ENCODE results near the gene BCDIN3D. TPM values are rescaled to one million over a fixed set of nuclear protein-coding genes. Genes with fewer than 3 reads are reported as not detected.

BCDIN3D gene
- total and polyA plus RNA-seq, 10 of the 15 experiments (the other 5 are each of a cell fraction or from before 2014, with no cell fraction given): 3.7 to 7.2 (median 6.4) TPM

- Histone ChIP-seq H4K20me1 (ENCODE audit: control insufficient read depth, insufficient read depth) (no peaks in the 10 kb centered on the region), H3K27me3 (replicated peaks in 1 of 2; ENCODE audit: control insufficient read depth in 2 of 2, insufficient read depth in 2 of 2, low read length in 1 of 2) (no peaks in the 10 kb centered on the region), H2AFZ (ENCODE audit: control insufficient read depth, low read depth, low read length) (no peak overlapping the region), H3K9ac (ENCODE audit: control insufficient read depth, insufficient read depth, low read length) (no peak overlapping the region), H3K36me3 (ENCODE audit: control insufficient read depth in 2 of 2, insufficient read depth in 2 of 2, low read length in 1 of 2) (peaks cover 3 to 6% of the 10 kb centered on the region in 2 experiments), H3K4me3 (no peak overlapping the region), H3K9me3 (replicated peaks; ENCODE audit: control insufficient read depth, insufficient read depth, low read length) (no peaks in the 10 kb centered on the region), H3K4me2 (ENCODE audit: control insufficient read depth, insufficient read depth) (no peak overlapping the region), H3K27ac (ENCODE audit: control insufficient read depth, insufficient read depth) (no peak overlapping the region), H3K79me2 (ENCODE audit: control insufficient read depth, insufficient read depth, low read length) (no peaks in the 10 kb centered on the region), H3K4me1 (ENCODE audit: control insufficient read depth, insufficient read depth, low read length) (no peaks in the 10 kb centered on the region)
- ChIA-PET CTCF (interaction anchor here (1.0 to 2.7 kb wide), 5 partner anchors 19 to 44 kb away, joined by 3 to 8 read pairs (median 4); no protein-coding TSS in a partner anchor), RAD21 (ENCODE audit: unreplicated experiment) (interaction anchor here (1.3 kb wide), 1 partner anchor 55 kb away, joined by 3 read pairs; the partner anchor contains the start of gene TMBIM6), POLR2A (interaction anchor here (0.6 kb wide), 1 partner anchor 20 kb away, joined by 4 read pairs; no protein-coding TSS in a partner anchor), SMC1A (ENCODE audit: uncharacterized antibody, unreplicated experiment) (no interaction called here)
- in situ Hi-C loops (cut with MboI) (no loop called here), intact Hi-C loops (cut with micrococcal nuclease; ENCODE audit: unreplicated experiment) (no loop called here)
- FAIRE-seq (no peak), DNase-seq (ENCODE audit: low read depth, low spot score) (no peak), ATAC-seq (no peak)
- BruUV-seq (replicated peaks): no TSS peak
- TF ChIP-seq KLF5 (IDR thresholded peaks at IDR 0.05; ENCODE audit: partially characterized antibody) (no peak), FOS (IDR thresholded peaks at IDR 0.05; ENCODE audit: borderline replicate concordance, extremely low read depth, insufficient read length) (no peak), HDGF (IDR thresholded peaks at IDR 0.05) (no peak), RELA (IDR thresholded peaks at IDR 0.05; ENCODE audit: borderline replicate concordance, partially characterized antibody) (no peak), MTA3 (IDR thresholded peaks at IDR 0.05; ENCODE audit: borderline replicate concordance, low read length) (no peak), NBN (IDR thresholded peaks at IDR 0.05) (no peak), POLR2AphosphoS5 (IDR thresholded peaks at IDR 0.05; ENCODE audit: low read length) (no peak), ZNF24 (IDR thresholded peaks at IDR 0.05) (no peak), FOXK2 (IDR thresholded peaks at IDR 0.05) (no peak), USF2 (IDR thresholded peaks at IDR 0.05; ENCODE audit: borderline replicate concordance, low read depth, low read length) (no peak), TAF1 (IDR thresholded peaks at IDR 0.05; ENCODE audit: borderline replicate concordance, low read depth, low read length) (no peak), ATF2 (IDR thresholded peaks at IDR 0.05; ENCODE audit: low read length) (no peak), MYC (IDR thresholded peaks at IDR 0.05; ENCODE audit: insufficient read depth, insufficient read length, insufficient replicate concordance, low read length, severe bottlenecking) (no peak), ELK1 (IDR thresholded peaks at IDR 0.05; ENCODE audit: low read depth, low read length) (no peak), RAD21 (IDR thresholded peaks at IDR 0.05; ENCODE audit: insufficient read depth, low read depth, low read length) (no peak), TBL1XR1 (IDR thresholded peaks at IDR 0.05; ENCODE audit: low read depth, low read length) (no peak)
- WGBS (ENCODE audit: insufficient coverage, insufficient replicate concordance, low lambda C conversion rate, missing lambda C conversion rate): 61% methylated on average over 10 of the region's 17 CpGs
Observed at GRCh38 chr12:49796606-49797448, 46.1 kb downstream of the BCDIN3D start.
